Measurements from ENCODE around the gene OR6N1.

Gene OR6N1

GRCh38 chr1:158794247-158794646 is 22.3 kb upstream of the OR6N1 start:
- TF ChIP-seq CTBP1 (IDR thresholded peaks at IDR 0.05; ENCODE audit: borderline replicate concordance), result no peak
- no peak for TF ChIP-seq ARNT (IDR thresholded peaks at IDR 0.05)
- no peak for TF ChIP-seq ELF4 (IDR thresholded peaks at IDR 0.05)
- no peak for TF ChIP-seq L3MBTL2 (conservative IDR thresholded peaks at IDR 0.05)
- TF ChIP-seq SP1 (IDR thresholded peaks at IDR 0.05), result no peak
- no peak for TF ChIP-seq FOXA1 (IDR thresholded peaks at IDR 0.05)
- TF ChIP-seq TARDBP (IDR thresholded peaks at IDR 0.05), result no peak
- no peak for TF ChIP-seq PKNOX1 (IDR thresholded peaks at IDR 0.05)
- no peak for TF ChIP-seq FOXK2 (IDR thresholded peaks at IDR 0.05)
- no peak for TF ChIP-seq BHLHE40 (IDR thresholded peaks at IDR 0.05; ENCODE audit: borderline replicate concordance)
- TF ChIP-seq LEF1 (IDR thresholded peaks at IDR 0.05; ENCODE audit: borderline replicate concordance), result no peak
- no peak for TF ChIP-seq ZNF384 (IDR thresholded peaks at IDR 0.05)
- TF ChIP-seq FOXM1 (IDR thresholded peaks at IDR 0.05; ENCODE audit: borderline replicate concordance), result no peak
- no peak for TF ChIP-seq NFRKB (IDR thresholded peaks at IDR 0.05)
- TF ChIP-seq SUZ12 (IDR thresholded peaks at IDR 0.05), result no peak
- TF ChIP-seq HDGF (IDR thresholded peaks at IDR 0.05; ENCODE audit: borderline replicate concordance), result no peak
- DNase-seq (ENCODE audit: extremely low spot score), result no peak
- POLR2A ChIA-PET, result no interaction called here
- CTCF ChIA-PET, result no interaction called here

- CTCF ChIA-PET, result no interaction called here
- DNase-seq (ENCODE audit: extremely low spot score), result no peak
- TF ChIP-seq HDGF (IDR thresholded peaks at IDR 0.05; ENCODE audit: borderline replicate concordance), result no peak
- TF ChIP-seq FOXM1 (IDR thresholded peaks at IDR 0.05; ENCODE audit: borderline replicate concordance), result no peak
- TF ChIP-seq L3MBTL2 (conservative IDR thresholded peaks at IDR 0.05), result no peak
- TF ChIP-seq BHLHE40 (IDR thresholded peaks at IDR 0.05; ENCODE audit: borderline replicate concordance), result no peak
- no peak for TF ChIP-seq SP1 (IDR thresholded peaks at IDR 0.05)
- no peak for TF ChIP-seq ELF4 (IDR thresholded peaks at IDR 0.05)
- POLR2A ChIA-PET, result no interaction called here
Measured at GRCh38 chr1:158793604-158794003, 21.6 kb upstream of the OR6N1 start.

GRCh38 chr1:158781104-158781503 is 9.1 kb upstream of the OR6N1 start, which contains the start of gene OR6N2:
Gene OR6N2, minus strand, starts transcription at chr1:158781204. Its CDS starts 3,569 bp downstream, at chr1:158777635.
- CTCF ChIA-PET, result no interaction called here

GRCh38 chr1:158754420-158754819 is 17.6 kb downstream of the OR6N1 start, which contains the start of gene OR6K6:
Gene OR6K6, plus strand, starts transcription at chr1:158754720. Its CDS starts 168 bp downstream, at chr1:158754888.
- ChIA-PET POLR2A (no interaction called here), CTCF (no interaction called here)
- TF ChIP-seq FOXK2 (IDR thresholded peaks at IDR 0.05) (no peak), TARDBP (IDR thresholded peaks at IDR 0.05) (no peak), L3MBTL2 (conservative IDR thresholded peaks at IDR 0.05) (no peak), LEF1 (IDR thresholded peaks at IDR 0.05; ENCODE audit: borderline replicate concordance) (no peak), CTBP1 (IDR thresholded peaks at IDR 0.05; ENCODE audit: borderline replicate concordance) (no peak), FOXM1 (IDR thresholded peaks at IDR 0.05; ENCODE audit: borderline replicate concordance) (no peak), PKNOX1 (IDR thresholded peaks at IDR 0.05) (no peak), SUZ12 (IDR thresholded peaks at IDR 0.05) (no peak), ZNF384 (IDR thresholded peaks at IDR 0.05) (no peak), FOXA1 (IDR thresholded peaks at IDR 0.05) (no peak), ELF4 (IDR thresholded peaks at IDR 0.05) (no peak), HDGF (IDR thresholded peaks at IDR 0.05; ENCODE audit: borderline replicate concordance) (no peak), SP1 (IDR thresholded peaks at IDR 0.05) (no peak), NFRKB (IDR thresholded peaks at IDR 0.05) (no peak), ARNT (IDR thresholded peaks at IDR 0.05) (no peak), BHLHE40 (IDR thresholded peaks at IDR 0.05; ENCODE audit: borderline replicate concordance) (no peak)
- no peak for DNase-seq (ENCODE audit: extremely low spot score)

More at GRCh38 chr1:158781104-158781503, 9.1 kb upstream of the OR6N1 start, which contains the start of gene OR6N2:
- POLR2A ChIA-PET, result no interaction called here
- DNase-seq (ENCODE audit: extremely low spot score), result no peak
- TF ChIP-seq SUZ12 (IDR thresholded peaks at IDR 0.05) (no peak), BHLHE40 (IDR thresholded peaks at IDR 0.05; ENCODE audit: borderline replicate concordance) (no peak), ARNT (IDR thresholded peaks at IDR 0.05) (no peak), CTBP1 (IDR thresholded peaks at IDR 0.05; ENCODE audit: borderline replicate concordance) (no peak), FOXM1 (IDR thresholded peaks at IDR 0.05; ENCODE audit: borderline replicate concordance) (no peak), LEF1 (IDR thresholded peaks at IDR 0.05; ENCODE audit: borderline replicate concordance) (no peak), FOXK2 (IDR thresholded peaks at IDR 0.05) (no peak), NFRKB (IDR thresholded peaks at IDR 0.05) (no peak)

- CTCF ChIA-PET, result no interaction called here
- POLR2A ChIA-PET, result no interaction called here
- DNase-seq (ENCODE audit: extremely low spot score), result no peak
- TF ChIP-seq PKNOX1 (IDR thresholded peaks at IDR 0.05), result no peak
- no peak for TF ChIP-seq BHLHE40 (IDR thresholded peaks at IDR 0.05; ENCODE audit: borderline replicate concordance)
- no peak for TF ChIP-seq NFRKB (IDR thresholded peaks at IDR 0.05)
- no peak for TF ChIP-seq FOXK2 (IDR thresholded peaks at IDR 0.05)
Measured at GRCh38 chr1:158752155-158752712, 19.8 kb downstream of the OR6N1 start.

- ChIA-PET POLR2A (no interaction called here), CTCF (no interaction called here)
- no peak for DNase-seq (ENCODE audit: extremely low spot score)
- TF ChIP-seq ZNF384 (IDR thresholded peaks at IDR 0.05), result no peak
- no peak for TF ChIP-seq FOXA1 (IDR thresholded peaks at IDR 0.05)
- no peak for TF ChIP-seq ARNT (IDR thresholded peaks at IDR 0.05)
- no peak for TF ChIP-seq PKNOX1 (IDR thresholded peaks at IDR 0.05)
- TF ChIP-seq SP1 (IDR thresholded peaks at IDR 0.05), result no peak
- TF ChIP-seq NFRKB (IDR thresholded peaks at IDR 0.05), result no peak
- TF ChIP-seq CTBP1 (IDR thresholded peaks at IDR 0.05; ENCODE audit: borderline replicate concordance), result no peak
- no peak for TF ChIP-seq LEF1 (IDR thresholded peaks at IDR 0.05; ENCODE audit: borderline replicate concordance)
- TF ChIP-seq FOXK2 (IDR thresholded peaks at IDR 0.05), result no peak
- no peak for TF ChIP-seq ELF4 (IDR thresholded peaks at IDR 0.05)
- no peak for TF ChIP-seq L3MBTL2 (conservative IDR thresholded peaks at IDR 0.05)
- TF ChIP-seq BHLHE40 (IDR thresholded peaks at IDR 0.05; ENCODE audit: borderline replicate concordance), result no peak
- TF ChIP-seq SUZ12 (IDR thresholded peaks at IDR 0.05), result no peak
- TF ChIP-seq FOXM1 (IDR thresholded peaks at IDR 0.05; ENCODE audit: borderline replicate concordance), result no peak
- no peak for TF ChIP-seq HDGF (IDR thresholded peaks at IDR 0.05; ENCODE audit: borderline replicate concordance)
Measured at GRCh38 chr1:158735848-158736247, 36.1 kb downstream of the OR6N1 start.
